B cell (primary cell): ENCODE measurements around the gene IRS1. TPM values are rescaled to one million over a fixed set of nuclear protein-coding genes. Genes with fewer than 3 reads are reported as not detected.

Experiments used
- ATAC-seq: fragments of 200-7000 bp; cut with Tn5 transposase; one replicate; pipeline ENCODE4 v1.10.0; 2021; ENCODE audit warnings: low read depth, mild to moderate bottlenecking, moderate number of reproducible peaks, moderate library complexity
- CTCF ChIA-PET: fragments of 350-600 bp; sonication (Branson Sonifier 250); formaldehyde crosslinking; loops from one replicate; lab custom pipeline; 2021; ENCODE audit warnings: antibody characterized with exemption, inconsistent platforms; lab: Charles Lee
- POLR2A ChIA-PET: fragments of 350-600 bp; sonication (Branson Sonifier 250); formaldehyde crosslinking; loops from one replicate; lab custom pipeline; 2021; ENCODE audit warnings: antibody characterized with exemption; lab: Charles Lee
- DNase-seq: peaks from one replicate; pipeline ENCODE4 v3.0.0; 2013
- H2AFZ ChIP-seq: 2 replicates; pipeline ENCODE4 v1.6.1; 2012; ENCODE audit warnings: mild to moderate bottlenecking, low read depth, low read length; ENCODE audit not compliant: insufficient read depth, poor library complexity, severe bottlenecking
- H3K27ac ChIP-seq, 2 donors: 1 replicate in 1 of 2; 2 replicates in 1 of 2; pipeline ENCODE4 v1.5.1; 2012 to 2013; ENCODE audit warnings: low read length in 2 of 2, mild to moderate bottlenecking in 2 of 2, moderate library complexity in 1 of 2
- H3K27me3 ChIP-seq, 4 experiments: fragments of 200-600 bp in 1 of 4; sonication (generic) in 1 of 4; replicated peaks in 1 of 4; 1 replicate in 2 of 4; 2 replicates in 2 of 4; pipeline versions ENCODE4 v1.6.1 to v1.7.0; 2013 to 2016; ENCODE audit warnings: low read length in 3 of 4, mild to moderate bottlenecking in 2 of 4, mixed read lengths in 1 of 4, moderate library complexity in 1 of 4; ENCODE audit not compliant: insufficient read depth in 4 of 4, control insufficient read depth in 3 of 4; ENCODE audit errors: control extremely low read depth in 1 of 4
- H3K36me3 ChIP-seq, 2 experiments: replicated peaks in 1 of 2; 1 replicate in 1 of 2; 2 replicates in 1 of 2; pipeline versions ENCODE4 v1.6.1 to v1.7.1; 2013; ENCODE audit warnings: low read length in 1 of 2; ENCODE audit not compliant: insufficient read depth in 2 of 2, control insufficient read depth in 1 of 2; ENCODE audit errors: control extremely low read depth in 1 of 2, extremely low read depth in 1 of 2
- H3K4me1 ChIP-seq, 2 donors: fragments of 200-600 bp in 1 of 2; sonication (generic) in 1 of 2; 1 replicate in 1 of 2; 2 replicates in 1 of 2; pipeline versions ENCODE4 v1.5.1 to v1.6.1; 2013 to 2017; ENCODE audit warnings: low read length in 2 of 2; ENCODE audit not compliant: control insufficient read depth in 2 of 2, insufficient read depth in 2 of 2
- H3K4me2 ChIP-seq: replicated peaks from 2 replicates; pipeline ENCODE3; 2012; ENCODE audit warnings: mild to moderate bottlenecking, low read depth, low read length; ENCODE audit not compliant: poor library complexity, severe bottlenecking
- H3K4me3 ChIP-seq, 5 experiments: fragments of 200-600 bp in 1 of 5; sonication (generic) in 1 of 5; 1 replicate in 3 of 5; 2 replicates in 2 of 5; pipeline versions ENCODE4 v1.5.1 to v1.7.0; 2011 to 2016; ENCODE audit warnings: low read length in 4 of 5, mild to moderate bottlenecking in 4 of 5, low read depth in 2 of 5, control low read depth in 1 of 5, moderate library complexity in 1 of 5; ENCODE audit not compliant: insufficient read depth in 1 of 5; ENCODE audit errors: control extremely low read depth in 1 of 5, extremely low read depth in 1 of 5
- H3K79me2 ChIP-seq: fragments of 200-600 bp; sonication (generic); one replicate; pipeline ENCODE4 v1.6.0; 2016; ENCODE audit warnings: low read length; ENCODE audit not compliant: control insufficient read depth, insufficient read depth
- H3K9ac ChIP-seq: fragments of 200-600 bp; sonication (generic); 2 replicates; pipeline ENCODE4 v1.6.1; 2017; ENCODE audit warnings: mild to moderate bottlenecking, low read length, moderate library complexity
- H3K9me3 ChIP-seq, 3 donors: one replicate each; pipeline versions ENCODE4 v1.6.1 to v1.7.1; 2013; ENCODE audit warnings: low read length in 2 of 3; ENCODE audit not compliant: control insufficient read depth in 2 of 3, insufficient read depth in 1 of 3; ENCODE audit errors: control extremely low read depth in 1 of 3
- H4K20me1 ChIP-seq: 2 replicates; pipeline ENCODE4 v1.6.0; 2012; ENCODE audit warnings: mild to moderate bottlenecking, low read length; ENCODE audit not compliant: insufficient read depth, control insufficient read depth, poor library complexity, severe bottlenecking
- H3K27ac Mint-ChIP-seq: one replicate; pipeline ENCODE4 v1.8.0; 2021; ENCODE audit warnings: mixed read lengths
- H3K27me3 Mint-ChIP-seq: one replicate; pipeline ENCODE4 v1.8.0; 2021; ENCODE audit warnings: mixed read lengths
- H3K4me1 Mint-ChIP-seq: one replicate; pipeline ENCODE4 v1.8.0; 2021; ENCODE audit warnings: mixed read lengths
- H3K4me3 Mint-ChIP-seq: one replicate; pipeline ENCODE4 v1.8.0; 2021; ENCODE audit warnings: mixed read lengths
- H3K9me3 Mint-ChIP-seq: one replicate; pipeline ENCODE4 v1.8.0; 2022; ENCODE audit warnings: mixed read lengths; ENCODE audit not compliant: insufficient read depth
- CTCF ChIP-seq: fragments of 200-600 bp; IDR thresholded peaks from one replicate; pipeline ENCODE4 v1.8.0; 2022; ENCODE audit warnings: antibody characterized with exemption, mild to moderate bottlenecking
- EZH2 ChIP-seq: IDR thresholded peaks from 2 replicates; pipeline ENCODE4 v1.6.1; 2012; ENCODE audit warnings: borderline replicate concordance, low read depth, mild to moderate bottlenecking, moderate library complexity, low read length; ENCODE audit not compliant: insufficient read depth, poor library complexity, severe bottlenecking
- WGBS: methylation state at CpG from one replicate; pipeline ENCODE4 v1.1.5; 2013; ENCODE audit warnings: missing lambda C conversion rate; ENCODE audit not compliant: insufficient coverage; 5-methylcytosine and 5-hydroxymethylcytosine counted together
- intact Hi-C: fragments of 100-400 bp; cut with micrococcal nuclease; formaldehyde crosslinking; loops from one replicate; pipeline ENCODE4 v1.10.0; 2022
- polyA plus RNA-seq: library from polyadenylated mRNA; depleted of rRNA; stranded (reverse); fragments of >200 nt; gene quantifications from 2 replicates; pipeline ENCODE4 v1.2.3, GENCODE V29; 2012
- total RNA-seq, 2 donors: library from RNA; stranded (reverse); fragments of 120-200 nt in 1 of 2; gene quantifications; 1 replicate in 1 of 2; 2 replicates in 1 of 2; pipeline versions ENCODE4 v1.2.3 to v1.2.4, GENCODE V29; 2013 to 2022

IRS1 gene
- total and polyA plus RNA-seq, 2 donors (not counting 1 experiment from before 2014, with no cell fraction given) = 3.8 to 11.9 TPM

DNA sequence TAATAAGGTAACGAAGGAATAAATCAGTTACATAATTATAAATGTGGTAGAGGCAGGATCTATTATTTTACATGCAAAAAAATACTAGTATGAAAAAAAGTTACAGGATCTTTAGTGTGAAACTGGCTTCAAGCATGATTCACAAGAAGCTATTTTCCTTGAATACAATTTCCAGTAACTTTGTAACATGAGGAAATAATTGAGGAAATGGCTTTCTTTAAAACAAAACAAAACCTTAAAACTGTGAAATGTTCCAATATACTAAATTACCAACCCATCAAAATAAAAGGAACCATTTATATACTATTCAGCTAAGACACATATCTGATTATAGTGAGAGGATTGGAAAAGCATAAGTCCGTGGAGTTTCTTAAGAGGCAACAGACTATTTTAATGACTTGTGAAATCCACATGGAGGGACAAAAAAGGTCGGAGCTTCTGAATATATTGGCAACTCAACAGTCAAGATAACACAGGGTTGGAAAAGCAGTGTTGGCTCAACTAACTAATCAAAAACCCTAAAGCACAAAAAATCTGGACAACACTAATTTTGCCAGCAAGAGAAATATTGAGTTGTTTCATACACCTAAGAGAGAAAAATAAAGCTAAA is 10.6 kb downstream of the IRS1 start:
- no CpG with 5 or more reads among the region's 3 CpGs for WGBS
- Mint-ChIP-seq H3K4me3 (no peak overlapping the region), H3K27me3 (no peaks in the 10 kb centered on the region), H3K4me1 (peaks cover 22% of the 10 kb centered on the region), H3K9me3 (no peaks in the 10 kb centered on the region), H3K27ac (no peak overlapping the region)
- H3K4me1 ChIP-seq = peaks cover 12 to 18% of the 10 kb centered on the region in 2 donors
- no peaks in the 10 kb centered on the region for H4K20me1 ChIP-seq
- H3K27ac ChIP-seq = no peak overlapping the region
- no peak overlapping the region for H3K4me2 ChIP-seq
- H3K4me3 ChIP-seq = no peak overlapping the region
- POLR2A ChIA-PET = no interaction called here
- no peak overlapping the region for H2AFZ ChIP-seq
- intact Hi-C loops = no loop called here
- H3K9ac ChIP-seq = no peak overlapping the region
- no peaks in the 10 kb centered on the region for H3K79me2 ChIP-seq
- peaks cover 0 to 1% (median 0%) of the 10 kb centered on the region in 3 donors for H3K9me3 ChIP-seq
- TF ChIP-seq EZH2 (no peak), CTCF (no peak)
- ATAC-seq (no peak), DNase-seq (no peak)
- H3K27me3 ChIP-seq = no peaks in the 10 kb centered on the region
- no peaks in the 10 kb centered on the region for H3K36me3 ChIP-seq
- CTCF ChIA-PET = interaction anchor here (1.8 to 4.8 kb wide), 4 partner anchors 10 to 196 kb away, joined by 4 to 25 read pairs (median 10); partner anchors contain the start of gene IRS1

DNA sequence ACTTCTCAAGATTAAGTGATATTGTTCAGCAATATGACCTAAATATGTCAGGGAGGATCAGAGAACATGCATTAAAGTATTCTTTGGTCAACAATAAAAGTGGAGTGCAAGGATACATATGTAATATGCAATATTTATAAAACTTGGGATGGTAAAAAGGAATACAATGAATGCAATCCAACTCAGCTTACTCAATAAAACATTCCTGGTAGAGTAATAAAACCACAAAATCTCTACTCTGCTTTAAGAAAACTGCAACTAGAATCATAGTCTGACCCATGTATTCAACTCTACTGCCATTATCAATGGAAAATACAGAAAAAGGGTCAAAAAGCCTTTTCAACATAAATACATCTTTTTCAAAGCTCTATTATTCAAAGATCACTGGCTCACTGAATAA is 11.6 kb downstream of the IRS1 start:
- DNase-seq (no peak), ATAC-seq (no peak)
- CTCF ChIA-PET = interaction anchor here (0.6 to 3.8 kb wide), 5 partner anchors 10 to 197 kb away, joined by 3 to 15 read pairs (median 5); partner anchors contain the start of gene IRS1
- Histone ChIP-seq H3K27me3 (no peaks in the 10 kb centered on the region), H4K20me1 (no peaks in the 10 kb centered on the region), H3K9me3 (peaks cover 0 to 1% (median 0%) of the 10 kb centered on the region in 3 donors), H3K79me2 (no peaks in the 10 kb centered on the region), H3K4me3 (no peak overlapping the region), H3K4me1 (peaks cover 12 to 18% of the 10 kb centered on the region in 2 donors), H3K27ac (no peak overlapping the region), H3K4me2 (no peak overlapping the region), H2AFZ (no peak overlapping the region), H3K9ac (no peak overlapping the region), H3K36me3 (no peaks in the 10 kb centered on the region)
- Mint-ChIP-seq H3K27ac (no peak overlapping the region), H3K9me3 (no peaks in the 10 kb centered on the region), H3K27me3 (no peaks in the 10 kb centered on the region), H3K4me3 (no peak overlapping the region), H3K4me1 (peaks cover 18% of the 10 kb centered on the region)
- POLR2A ChIA-PET = no interaction called here
- TF ChIP-seq CTCF (no peak), EZH2 (no peak)
- intact Hi-C loops = no loop called here
